Central memory CD4-positive, alpha-beta T cell (primary cell): ENCODE measurements around the gene GPC6.

Experiments used
- DNase-seq: peaks from one replicate; pipeline ENCODE4 v3.0.0; 2022

GPC6 gene

DNA sequence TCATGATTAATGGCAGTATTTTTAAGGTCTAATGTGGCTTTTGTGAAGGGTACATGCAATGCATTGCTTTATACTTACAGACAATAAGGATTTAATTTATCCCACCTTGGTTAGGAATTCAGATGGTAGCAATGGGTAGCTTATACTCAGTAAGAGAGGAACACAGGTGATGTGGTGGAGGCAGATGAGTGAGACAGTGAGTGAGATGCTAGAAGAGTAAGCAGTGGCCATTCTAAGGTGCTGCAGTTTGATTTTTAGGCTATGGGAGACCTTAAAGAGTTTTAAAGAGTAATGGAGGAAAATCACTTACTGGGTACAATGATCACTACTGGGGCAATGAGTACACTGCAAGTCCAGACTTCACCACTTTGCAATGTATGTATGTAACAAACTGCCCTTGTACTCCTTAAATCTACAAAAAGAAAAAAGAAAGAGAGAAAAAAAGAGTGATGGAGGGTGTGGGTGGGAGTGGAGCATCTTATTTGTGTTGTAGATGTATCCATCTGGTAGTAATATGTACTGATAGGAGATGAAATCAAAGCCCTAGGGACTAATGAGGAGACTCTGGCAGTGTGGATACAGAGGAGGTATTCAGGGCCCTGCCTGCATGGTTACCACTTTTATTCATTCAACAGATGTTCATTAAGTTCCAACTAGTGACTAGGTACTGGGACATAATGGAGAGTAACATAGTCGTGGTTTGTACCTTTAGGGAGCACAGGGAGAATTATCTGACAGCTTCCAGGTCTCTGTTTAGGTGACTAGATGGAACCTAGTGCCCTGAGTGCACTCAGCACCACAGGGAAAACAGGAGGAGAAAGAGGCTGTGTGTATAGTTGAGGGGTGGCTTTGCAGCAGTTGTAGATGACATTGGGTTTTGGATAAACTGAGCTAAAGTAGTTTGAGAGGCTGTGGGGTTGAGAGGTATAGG is 99.0 kb downstream of the GPC6 start:
- DNase-seq, result no peak

DNA sequence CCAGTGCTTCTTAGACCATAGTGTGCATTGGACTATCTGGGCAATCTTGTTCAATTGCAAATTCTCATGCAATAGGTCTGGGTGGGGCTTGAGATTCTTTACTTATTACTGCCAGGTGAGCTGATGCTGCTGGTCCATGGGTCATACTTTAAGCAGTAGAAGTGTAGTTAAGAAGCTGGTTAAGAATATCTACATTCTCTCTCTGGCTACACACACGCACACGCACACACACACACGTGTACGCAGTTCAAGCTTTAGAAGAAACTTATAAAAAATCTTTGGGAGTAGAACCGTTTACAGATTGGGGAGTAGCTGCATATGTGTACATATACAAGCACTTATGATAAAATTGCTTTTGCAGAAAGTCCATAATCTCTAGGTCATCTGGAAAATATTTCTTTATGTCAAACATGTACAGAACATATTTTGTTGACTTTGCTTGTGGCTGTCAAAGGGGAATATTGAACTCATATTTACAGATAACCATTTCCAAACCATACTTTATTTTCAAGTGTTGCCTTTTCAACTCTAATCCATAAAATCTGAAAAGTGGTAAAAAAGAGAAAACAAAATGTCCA is 99.7 kb downstream of the GPC6 start:
- no peak for DNase-seq

DNA sequence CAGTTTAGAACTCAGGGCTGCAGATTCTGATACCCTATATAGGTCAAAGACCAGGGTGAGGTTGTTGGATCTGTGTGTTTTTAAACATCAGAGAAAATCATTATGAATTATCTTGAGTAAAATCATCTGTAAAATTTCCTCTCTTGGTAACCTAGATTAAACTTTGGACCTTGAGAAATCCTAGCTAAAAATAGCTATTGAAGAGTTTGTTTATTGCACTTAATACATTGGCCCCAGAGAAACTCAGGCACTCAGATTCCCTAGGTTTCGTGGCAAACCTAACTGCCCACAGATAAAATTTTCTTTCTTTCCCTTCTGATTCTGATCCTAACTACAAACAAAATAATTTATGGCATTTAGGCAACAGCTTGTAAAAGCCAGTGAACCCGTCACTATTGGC is 102.3 kb downstream of the GPC6 start:
- no peak for DNase-seq

DNA sequence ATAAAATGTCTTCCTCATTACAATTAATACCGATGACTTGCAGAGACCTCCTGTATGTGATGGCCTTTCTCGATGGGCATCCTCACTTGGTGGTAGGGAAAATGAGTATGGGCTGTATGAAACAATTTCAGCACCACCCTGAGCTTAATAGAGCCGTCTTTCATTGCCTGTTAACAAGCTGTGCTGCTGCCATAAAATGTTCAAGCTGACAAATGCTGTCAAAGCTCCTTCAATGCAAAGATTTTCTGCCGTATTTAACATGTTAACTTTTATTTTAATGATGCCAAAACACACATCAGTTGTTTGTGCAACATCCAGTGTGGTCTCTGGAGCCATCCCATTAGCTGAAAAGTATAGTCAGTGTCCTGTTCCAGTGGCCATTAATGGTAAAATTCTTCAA is 110.1 kb downstream of the GPC6 start:
- DNase-seq, result no peak

DNA sequence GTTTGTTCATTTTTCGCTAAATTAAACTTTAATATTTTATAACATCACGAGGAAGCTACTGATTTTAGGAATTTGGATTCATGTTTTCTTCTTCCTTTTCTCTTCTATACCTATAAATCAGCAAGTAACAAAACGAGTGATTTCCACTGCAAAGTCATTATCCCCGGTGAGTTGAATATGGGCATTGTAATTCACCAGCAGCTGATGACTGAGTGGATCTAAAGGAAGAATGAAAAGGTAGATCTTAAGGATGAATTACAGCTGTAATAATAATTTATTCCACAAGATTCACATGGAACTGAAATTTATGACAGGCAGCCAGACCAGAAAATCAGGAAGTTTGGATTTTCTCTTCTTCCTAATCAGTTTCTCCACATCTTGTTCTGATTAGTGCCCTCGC is 111.4 kb downstream of the GPC6 start:
- no peak for DNase-seq

DNA sequence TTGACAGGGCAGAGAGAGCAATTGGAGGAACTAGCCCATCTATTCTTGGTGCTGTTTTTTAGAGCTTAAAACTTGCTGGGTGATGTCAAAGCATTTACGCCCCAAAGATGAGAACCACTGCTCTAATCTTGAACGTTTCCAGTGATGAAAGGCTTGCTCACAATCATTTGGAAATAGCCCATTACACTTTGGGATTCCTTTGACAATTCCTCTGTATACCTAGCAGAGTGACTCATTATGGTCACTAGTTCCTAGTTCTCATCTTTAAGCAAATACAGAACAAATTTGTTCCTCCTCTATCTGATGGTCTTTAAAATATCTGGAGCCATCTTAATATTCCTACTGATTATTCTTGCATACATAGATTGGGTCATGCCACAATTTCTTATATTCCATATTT is 112.3 kb downstream of the GPC6 start:
- no peak for DNase-seq

DNA sequence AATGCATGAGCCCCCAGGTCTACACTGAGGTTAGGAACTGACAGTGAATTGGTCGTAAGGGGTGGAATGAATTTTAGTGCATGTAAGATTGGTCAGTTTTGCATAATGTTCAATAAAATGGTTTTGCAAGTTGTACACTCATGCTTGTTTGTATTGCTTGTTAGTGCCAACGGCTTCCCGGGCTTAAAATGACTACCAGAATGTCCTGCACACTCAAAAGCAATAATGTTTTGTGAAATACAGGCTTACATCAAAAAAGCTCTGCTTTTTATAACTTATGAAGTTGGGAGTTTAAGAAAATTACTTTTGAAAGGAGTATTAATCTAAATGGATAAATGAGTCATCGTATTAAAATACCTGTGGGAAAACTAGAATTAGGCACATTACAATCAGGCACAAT is 112.9 kb downstream of the GPC6 start:
- no peak for DNase-seq

DNA sequence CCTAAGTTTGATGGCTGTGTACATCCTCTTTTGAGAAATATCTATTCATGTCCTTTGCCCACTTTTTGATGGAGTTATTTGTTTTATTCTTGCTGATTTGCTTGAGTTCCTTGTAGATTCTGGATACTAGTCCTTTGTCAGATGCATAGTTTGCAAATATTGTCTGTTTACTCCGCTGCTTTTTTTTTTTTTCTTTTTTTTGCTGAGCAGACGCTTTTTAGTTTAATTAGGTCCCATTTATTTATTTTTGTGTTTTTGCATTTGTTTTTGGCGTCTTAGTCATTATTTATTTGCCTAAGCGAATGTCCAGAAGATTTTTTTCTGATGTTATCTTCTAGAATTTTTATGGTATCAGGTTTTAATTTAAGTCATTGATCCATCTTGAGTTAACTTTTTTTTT is 114.9 kb downstream of the GPC6 start:
- no peak for DNase-seq

DNA sequence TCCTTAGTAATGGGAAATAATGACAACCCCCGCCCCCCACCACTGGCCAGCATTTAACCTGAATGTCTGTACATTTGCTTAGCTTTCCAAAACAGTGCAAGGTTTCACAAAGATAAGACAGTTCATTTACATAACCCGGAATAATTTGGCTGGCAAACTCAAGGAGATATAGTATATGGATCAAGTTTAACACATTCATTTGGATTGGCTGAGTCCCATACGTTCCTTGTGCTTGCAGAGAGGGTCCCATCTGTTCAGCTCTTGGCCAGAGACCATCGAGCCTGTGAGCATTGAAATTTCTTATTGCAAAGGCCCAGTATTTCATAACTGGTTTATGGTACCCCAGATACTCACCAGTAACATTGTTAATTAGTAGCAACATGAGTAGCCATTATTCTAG is 116.5 kb downstream of the GPC6 start:
- no peak for DNase-seq

DNA sequence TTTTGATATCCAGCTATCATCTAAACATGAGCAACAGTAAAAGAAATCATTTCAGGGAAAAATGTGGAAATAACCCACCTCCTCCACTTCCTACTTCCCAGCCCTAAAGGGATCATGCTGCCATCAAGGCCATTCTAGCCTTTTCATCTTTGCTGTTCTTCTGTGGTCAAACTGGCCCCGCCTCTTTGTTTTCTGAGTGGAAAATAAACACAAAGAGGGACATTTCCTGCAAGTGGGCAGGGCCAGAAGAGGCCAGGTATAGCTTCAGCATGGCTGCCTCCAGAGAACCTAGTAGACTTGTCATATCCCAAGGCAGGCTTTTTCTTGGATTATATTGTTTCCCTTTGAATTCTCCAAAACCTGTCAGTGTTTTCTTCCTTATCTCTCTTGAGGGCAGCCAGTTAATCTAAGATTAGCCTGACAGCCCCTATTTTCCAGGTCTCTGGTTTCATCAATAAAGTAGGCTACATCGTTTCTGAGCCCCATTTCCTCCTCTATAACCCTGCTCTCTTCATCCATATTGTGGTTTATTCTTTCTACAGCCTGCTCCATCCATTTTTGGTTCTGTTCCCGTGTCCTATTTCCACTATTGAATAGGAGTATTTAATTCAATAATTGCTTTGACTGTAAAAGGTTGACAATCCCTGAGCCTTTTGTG is 117.6 kb downstream of the GPC6 start:
- DNase-seq, result no peak

DNA sequence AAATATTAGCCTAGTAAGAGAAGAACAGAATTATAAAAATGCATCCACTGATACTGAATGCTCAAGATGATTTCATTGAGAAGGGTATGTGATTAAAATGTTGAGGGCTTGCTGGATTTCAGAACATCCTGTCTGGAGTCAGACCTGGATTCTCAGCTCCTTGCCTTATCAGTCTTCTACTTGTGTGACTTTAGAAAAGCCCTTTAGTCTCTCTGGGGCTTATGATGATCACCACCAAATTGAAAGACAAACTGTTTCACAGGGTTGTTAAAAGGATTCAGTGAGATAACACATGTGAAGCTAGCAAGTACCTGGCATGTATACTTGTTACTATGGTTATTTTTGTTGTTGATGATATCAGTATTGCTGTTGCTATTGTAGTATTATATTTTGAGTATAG is 118.4 kb downstream of the GPC6 start:
- DNase-seq, result no peak

DNA sequence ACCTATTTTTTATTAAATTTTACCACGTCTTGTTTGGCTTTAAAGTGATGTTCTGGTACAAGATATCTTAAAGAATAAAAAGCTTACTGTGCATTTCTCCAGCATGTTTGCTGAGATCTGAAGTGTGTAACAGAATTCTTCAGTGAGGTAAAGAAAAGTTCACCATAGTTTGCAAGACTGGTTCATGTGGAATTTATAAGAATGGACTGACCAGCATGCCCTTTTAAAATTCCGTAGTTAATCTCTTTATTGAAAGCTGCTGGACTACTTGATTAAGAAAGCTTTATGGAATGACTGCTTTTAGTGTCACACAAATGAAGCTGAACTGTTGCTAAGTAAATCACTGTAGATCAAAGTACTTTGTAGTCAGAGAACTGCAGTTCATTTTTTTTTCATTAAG is 119.2 kb downstream of the GPC6 start:
- DNase-seq, result no peak

DNA sequence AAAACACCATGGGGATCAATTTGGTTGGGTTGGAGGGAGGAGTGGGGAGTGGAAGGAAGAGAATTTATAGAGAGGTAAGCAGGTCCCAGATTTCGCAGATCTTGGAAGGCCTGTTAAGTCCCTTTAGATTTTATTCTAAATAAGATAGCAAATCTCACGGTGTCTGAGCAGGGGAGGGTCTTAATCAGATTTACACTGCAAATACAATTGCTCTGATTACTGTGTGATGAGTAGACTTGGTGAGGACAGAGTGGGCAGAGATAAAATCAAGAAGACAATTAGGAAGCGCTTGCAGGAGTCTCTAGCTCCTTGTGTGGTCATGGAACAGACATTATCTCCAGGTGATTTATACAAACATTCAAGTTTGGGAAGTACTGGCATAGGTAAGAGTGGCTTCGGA is 126.0 kb downstream of the GPC6 start:
- no peak for DNase-seq

DNA sequence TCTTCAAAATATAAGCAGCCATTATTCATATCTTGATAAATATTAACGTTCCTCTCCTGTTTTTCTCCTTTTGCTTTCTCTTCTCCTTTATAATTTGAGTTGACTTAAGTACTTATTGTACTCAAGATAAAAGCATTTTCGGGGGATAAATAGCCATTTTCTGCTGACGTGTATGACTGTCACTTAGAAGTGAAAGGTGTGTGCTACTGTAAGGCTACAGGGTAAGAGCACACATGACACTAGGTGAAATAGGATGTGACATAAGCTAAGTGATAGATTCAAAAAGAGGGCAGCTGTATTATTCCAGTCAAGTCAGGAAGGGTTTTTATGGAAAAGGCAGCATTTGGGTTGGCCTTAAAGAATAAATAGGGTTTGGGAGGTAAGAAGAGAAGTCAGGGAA is 128.5 kb downstream of the GPC6 start:
- DNase-seq, result no peak

DNA sequence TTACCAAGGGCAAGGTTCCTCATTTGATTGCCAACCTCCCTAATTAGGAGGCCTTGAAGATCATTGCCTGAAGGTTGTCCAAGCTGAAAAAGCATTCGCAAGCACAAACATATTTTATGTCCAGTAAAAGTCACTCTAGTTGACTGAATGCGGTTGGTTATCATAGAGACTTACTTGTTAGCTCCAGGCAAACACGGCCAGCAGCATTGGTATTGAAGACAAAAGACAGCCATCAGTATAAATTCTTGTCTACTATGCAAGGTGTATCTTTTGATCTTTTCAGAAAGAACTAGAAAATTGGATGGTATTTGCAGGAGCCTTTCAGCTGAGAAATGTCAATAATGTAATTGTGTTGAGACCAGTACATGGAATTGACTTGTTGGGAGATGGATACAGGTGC is 129.9 kb downstream of the GPC6 start:
- no peak for DNase-seq

DNA sequence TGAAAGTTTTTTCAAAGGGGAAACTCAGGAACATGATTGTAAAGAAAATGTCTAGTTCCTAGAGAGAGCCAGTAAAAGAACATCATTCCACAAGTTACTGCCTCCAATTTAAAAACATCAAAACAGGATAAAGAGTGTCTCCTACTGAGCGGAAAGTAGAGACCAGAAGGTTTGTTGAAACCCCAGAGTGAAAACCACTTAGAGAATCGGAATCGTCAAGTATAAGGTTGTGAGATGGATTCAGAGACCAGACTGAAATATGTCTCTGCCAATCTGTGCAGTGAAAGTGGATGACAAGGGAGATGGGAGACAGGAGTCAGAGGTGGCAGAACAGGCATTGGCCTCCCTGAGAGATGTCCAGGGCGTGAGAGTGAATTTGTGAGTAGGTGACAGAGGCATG is 133.4 kb downstream of the GPC6 start:
- no peak for DNase-seq

DNA sequence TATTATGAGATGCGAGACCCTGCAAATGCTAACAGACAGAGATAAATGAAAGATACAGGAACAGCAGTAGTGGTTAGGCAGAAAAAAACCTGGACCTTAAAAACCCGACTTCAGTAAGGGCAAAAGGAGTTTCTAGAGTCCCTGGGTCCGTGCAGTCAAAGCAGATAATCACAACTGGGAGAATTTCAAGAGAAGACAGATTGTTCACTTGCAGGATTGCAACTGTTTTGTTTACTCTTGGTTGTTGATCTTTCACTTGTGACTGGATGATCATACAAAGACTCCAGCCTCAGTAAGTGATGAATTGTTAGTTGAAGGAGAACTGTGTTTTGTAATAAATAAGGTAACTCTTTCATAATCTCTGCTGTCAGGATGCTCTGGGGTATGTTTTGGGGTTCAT is 135.1 kb downstream of the GPC6 start:
- DNase-seq, result no peak

DNA sequence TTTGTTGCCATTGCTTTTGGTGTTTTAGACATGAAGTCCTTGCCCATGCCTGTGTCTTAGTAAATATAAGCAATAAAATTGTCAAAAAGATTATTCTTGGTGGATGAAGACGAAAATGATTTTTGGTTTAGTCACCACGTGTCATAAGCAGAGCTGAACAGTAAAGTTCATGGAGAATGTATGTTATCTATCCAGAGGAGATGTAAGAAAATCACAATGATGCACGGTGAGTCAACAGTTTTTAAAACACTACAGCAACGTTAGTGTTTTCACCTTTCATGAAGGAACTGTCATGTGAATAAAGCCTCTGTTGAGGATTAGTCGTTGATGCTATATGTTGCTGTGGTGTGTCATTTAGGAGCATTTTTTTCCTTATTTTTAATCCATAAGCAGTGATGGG is 137.6 kb downstream of the GPC6 start:
- no peak for DNase-seq

DNA sequence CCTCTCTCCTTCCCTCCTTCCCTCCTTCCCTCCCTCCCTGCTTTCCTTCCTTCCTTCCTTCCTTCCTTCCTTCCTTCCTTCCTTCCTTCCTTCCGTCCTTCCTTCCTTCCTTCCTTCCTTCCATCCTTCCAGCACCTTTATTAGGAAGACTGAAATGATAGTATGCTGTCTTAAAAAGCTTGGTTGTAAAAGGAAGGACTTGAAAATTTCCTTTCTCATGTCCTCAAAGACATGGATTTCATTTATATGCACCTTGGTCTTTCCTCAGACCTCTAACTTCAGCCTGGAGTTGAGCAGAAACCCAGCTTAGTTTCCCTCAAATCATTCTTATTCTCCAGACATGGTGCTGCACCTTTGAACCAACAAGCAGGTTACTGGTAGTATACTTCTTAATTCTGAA is 141.7 kb downstream of the GPC6 start:
- no peak for DNase-seq

DNA sequence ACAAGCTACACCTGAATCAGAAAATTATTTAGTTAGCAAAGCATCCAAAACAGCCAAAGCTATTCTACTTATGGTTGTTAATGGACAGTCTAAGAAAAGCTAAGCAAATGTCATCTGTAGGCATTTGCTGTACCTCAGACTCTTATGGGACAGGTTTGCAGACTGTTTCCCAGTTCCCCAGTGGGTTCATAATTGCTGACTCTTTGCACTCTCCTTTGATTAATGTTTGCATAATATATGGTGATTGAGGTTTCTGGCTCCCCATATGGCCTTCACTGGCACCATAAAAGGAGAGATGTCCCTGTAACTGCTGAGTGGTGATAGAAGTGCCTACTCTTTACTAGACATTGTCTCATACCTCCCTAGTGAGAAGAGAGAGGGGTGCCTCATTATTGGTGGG is 142.1 kb downstream of the GPC6 start:
- DNase-seq, result no peak

DNA sequence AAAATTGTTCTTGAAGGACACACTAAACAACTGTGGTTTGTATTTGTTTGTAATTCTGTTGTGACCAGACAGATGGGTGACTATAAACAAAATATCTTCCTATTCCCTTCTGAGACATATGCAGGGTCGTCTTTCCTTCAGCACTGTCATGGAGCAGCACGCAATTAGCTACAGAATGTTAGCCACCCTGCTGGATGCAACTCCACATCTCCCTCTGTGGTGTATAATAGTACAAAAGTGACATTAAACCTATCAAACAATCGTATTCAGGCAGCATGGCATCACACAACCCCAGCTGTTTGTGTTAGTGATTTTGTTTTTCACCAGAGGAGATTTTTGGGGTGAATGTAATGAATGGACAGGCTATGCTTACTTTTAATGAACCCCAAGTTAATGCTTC is 146.2 kb downstream of the GPC6 start:
- no peak for DNase-seq

DNA sequence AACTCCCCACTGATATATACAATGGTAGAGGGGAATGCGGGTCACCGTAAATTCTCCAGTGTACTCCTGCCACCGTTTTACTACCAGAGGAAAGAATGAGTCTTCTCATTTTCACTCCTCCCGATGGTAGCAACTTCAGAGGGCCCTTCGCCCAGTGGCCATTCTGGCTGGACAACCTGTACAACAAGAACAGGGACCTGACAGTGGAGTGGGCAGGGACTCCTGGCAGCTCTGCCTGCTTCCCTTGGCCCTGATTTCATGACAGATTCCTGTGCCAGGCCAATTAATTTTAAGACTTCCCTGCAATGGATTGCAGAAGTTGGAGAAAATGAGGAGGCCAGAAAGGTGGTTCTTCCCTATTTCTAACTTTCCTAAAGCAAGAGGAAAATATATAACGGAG is 148.9 kb downstream of the GPC6 start:
- no peak for DNase-seq

DNA sequence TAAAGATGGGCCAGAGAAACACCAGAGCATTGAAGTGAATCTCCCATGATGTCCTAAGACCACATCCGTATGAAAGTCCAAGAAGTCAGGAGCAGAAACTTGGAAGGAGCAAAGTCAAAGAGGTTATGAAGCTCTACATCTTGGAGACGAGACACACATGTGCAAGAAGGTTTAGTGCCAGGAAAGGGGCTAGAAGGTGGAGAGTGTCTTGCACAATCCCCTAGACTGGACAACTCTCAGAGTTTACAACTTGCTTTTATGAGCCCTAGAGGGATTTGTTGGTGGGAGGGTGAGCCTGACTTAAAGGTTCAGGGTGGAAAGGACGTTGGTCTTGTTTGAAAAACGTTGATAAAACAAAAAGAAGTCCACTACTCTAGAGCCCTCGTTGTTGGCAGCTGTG is 150.6 kb downstream of the GPC6 start:
- DNase-seq, result no peak

DNA sequence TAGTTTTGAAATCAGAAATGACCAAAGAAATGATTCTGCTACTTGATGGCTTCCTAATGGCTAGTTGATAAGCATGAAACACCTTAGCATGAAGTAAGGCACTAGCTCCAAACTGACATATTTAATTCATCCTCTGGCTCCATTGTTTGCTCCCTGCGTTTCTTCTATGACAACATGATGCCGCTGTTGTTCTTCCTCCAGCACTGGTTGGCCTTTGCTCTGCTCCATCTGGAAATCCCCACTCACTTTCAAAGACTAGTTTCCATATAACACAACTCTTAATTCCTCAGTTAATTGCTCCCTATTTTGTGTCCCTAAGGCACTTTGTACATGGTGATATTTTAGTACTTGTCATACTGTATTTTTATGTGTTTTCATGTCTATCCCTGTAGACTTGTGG is 151.6 kb downstream of the GPC6 start:
- DNase-seq, result no peak
